ENCODE data around the gene CMTM8.
"Not testable (repeated sequence)": the region's sequence is repeated elsewhere in the genome, so short reads cannot be mapped to it uniquely, and the experiment has no call there.

DNA sequence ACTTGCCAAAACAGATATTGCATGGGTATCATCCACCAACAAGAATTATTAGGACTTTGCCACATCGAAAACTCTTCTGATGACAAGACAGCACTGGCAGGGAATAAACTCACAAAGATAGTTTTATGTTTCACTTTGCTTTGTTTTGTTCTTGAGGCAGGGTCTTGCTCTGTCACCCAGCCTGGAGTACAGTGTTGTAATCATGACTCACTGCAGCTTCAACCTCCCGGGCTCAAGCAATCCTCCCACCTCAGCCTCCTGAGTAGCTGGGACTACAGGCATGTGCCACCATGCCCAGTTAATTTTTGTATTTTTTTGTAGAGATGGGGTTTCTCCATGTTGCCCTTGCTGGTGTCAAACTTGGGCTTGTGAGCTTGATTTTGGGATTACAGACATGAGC, 151.1 kb downstream of the CMTM8 start:
- TF ChIP-seq CTCF (IDR thresholded peaks at IDR 0.05; ENCODE audit: low read depth, low read length, poor library complexity, severe bottlenecking); EZH2phosphoT487 (IDR thresholded peaks at IDR 0.05; ENCODE audit: borderline replicate concordance, low read length): not testable (repeated sequence)
